ENCODE data around the gene SYNGR3. TPM values are rescaled to one million over a fixed set of nuclear protein-coding genes. Genes with fewer than 3 reads are reported as not detected.
A peak's percentile ranks its signal among the peaks of the same experiment; 100 is the strongest.
"Not testable (repeated sequence)": the region's sequence is repeated elsewhere in the genome, so short reads cannot be mapped to it uniquely, and the experiment has no call there.

The SYNGR3 gene
- total RNA-seq, 4 donors from 2014 or later, result 2.1 to 5.6 (median 3.3) TPM

- Histone ChIP-seq H3K4me3 (peak overlapping the region in 1 of 4 donors; percentile 18), H3K9me3 (no peaks in the 10 kb centered on the region), H3K4me1 (peaks cover 44 to 86% (median 81%) of the 10 kb centered on the region in 4 donors), H3K27me3 (no peaks in the 10 kb centered on the region), H3K27ac (replicated peaks in 1 of 4) (peak overlapping the region; percentile 83 to 92 (median 86)), H3K36me3 (peaks cover 0 to 48% (median 18%) of the 10 kb centered on the region in 4 donors)
- no peak for DNase-seq (ENCODE audit: extremely low spot score)
- intact Hi-C loops (cut with DNase I), result no loop called here
- WGBS, result 67% methylated on average over 5 of the region's 11 CpGs
- TF ChIP-seq POLR2AphosphoS5 (IDR thresholded peaks at IDR 0.05) (peak in 1 of 2 donors; percentile 25), EP300 (IDR thresholded peaks at IDR 0.05) (no peak)
Measured at GRCh38 chr16:2031081-2031577, 41.4 kb downstream of the SYNGR3 start.

GRCh38 chr16:2032285-2033056 is 42.7 kb downstream of the SYNGR3 start:
- no peaks in the 10 kb centered on the region for H3K9me3 ChIP-seq
- H3K4me3 ChIP-seq, result peak overlapping the region; percentile 40 to 54 (median 46)
- WGBS, result 69% methylated on average over 3 of the region's 15 CpGs
- H3K27ac ChIP-seq (replicated peaks in 1 of 4), result peak overlapping the region; percentile 83 to 92 (median 86)
- peaks cover 49 to 88% (median 84%) of the 10 kb centered on the region in 4 donors for H3K4me1 ChIP-seq
- peaks cover 0 to 62% (median 26%) of the 10 kb centered on the region in 4 donors for H3K36me3 ChIP-seq
- no peaks in the 10 kb centered on the region for H3K27me3 ChIP-seq
- no peak for DNase-seq (ENCODE audit: extremely low spot score)
- TF ChIP-seq POLR2AphosphoS5 (IDR thresholded peaks at IDR 0.05), result no peak
- no peak for TF ChIP-seq CTCF (IDR thresholded peaks at IDR 0.05)
- no peak for TF ChIP-seq EP300 (IDR thresholded peaks at IDR 0.05)
- TF ChIP-seq POLR2A (IDR thresholded peaks at IDR 0.05; ENCODE audit: low read depth), result no peak
- intact Hi-C loops (cut with DNase I), result no loop called here

GRCh38 chr16:2033057-2033908 is 43.5 kb downstream of the SYNGR3 start:
- 0% methylated on average over 11 of the region's 37 CpGs for WGBS
- TF ChIP-seq EP300 (IDR thresholded peaks at IDR 0.05), result no peak
- peak; percentile 50 to 69 for TF ChIP-seq POLR2AphosphoS5 (IDR thresholded peaks at IDR 0.05)
- Histone ChIP-seq H3K9me3 (no peaks in the 10 kb centered on the region), H3K27ac (replicated peaks in 1 of 4) (peak overlapping the region; percentile 83 to 92 (median 86)), H3K27me3 (no peaks in the 10 kb centered on the region), H3K4me1 (peaks cover 54 to 88% (median 84%) of the 10 kb centered on the region in 4 donors), H3K4me3 (peak overlapping the region; percentile 40 to 54 (median 46)), H3K36me3 (peaks cover 0 to 70% (median 33%) of the 10 kb centered on the region in 4 donors)
- intact Hi-C loops (cut with DNase I), result no loop called here
- no peak for DNase-seq (ENCODE audit: extremely low spot score)

- H3K9me3 ChIP-seq; H3K27me3 ChIP-seq; DNase-seq (ENCODE audit: extremely low spot score); intact Hi-C loops (cut with DNase I): not testable (repeated sequence)
- peak overlapping the region; percentile 40 to 54 (median 46) for H3K4me3 ChIP-seq
- peaks cover 60 to 88% (median 84%) of the 10 kb centered on the region in 4 donors for H3K4me1 ChIP-seq
- WGBS, result 27% methylated on average over 5 of the region's 32 CpGs
- peak overlapping the region; percentile 83 to 92 (median 86) for H3K27ac ChIP-seq (replicated peaks in 1 of 4)
- H3K36me3 ChIP-seq, result peaks cover 0 to 78% (median 32%) of the 10 kb centered on the region in 4 donors
Measured at GRCh38 chr16:2033909-2034695, 44.3 kb downstream of the SYNGR3 start.

GRCh38 chr16:2034696-2035430 is 45.1 kb downstream of the SYNGR3 start:
- intact Hi-C loops (cut with DNase I), result no loop called here

More at GRCh38 chr16:2034696-2035430, 45.1 kb downstream of the SYNGR3 start:
- TF ChIP-seq POLR2A (IDR thresholded peaks at IDR 0.05; ENCODE audit: low read depth), result no peak
- TF ChIP-seq EP300 (IDR thresholded peaks at IDR 0.05), result no peak
- TF ChIP-seq POLR2AphosphoS5 (IDR thresholded peaks at IDR 0.05), result no peak
- no peak for TF ChIP-seq CTCF (IDR thresholded peaks at IDR 0.05)
- peak overlapping the region; percentile 83 to 92 (median 86) for H3K27ac ChIP-seq (replicated peaks in 1 of 4)
- H3K36me3 ChIP-seq, result peaks cover 0 to 80% (median 26%) of the 10 kb centered on the region in 4 donors
- no peak for DNase-seq (ENCODE audit: extremely low spot score)
- H3K4me1 ChIP-seq, result peaks cover 65 to 88% (median 84%) of the 10 kb centered on the region in 4 donors
- no peaks in the 10 kb centered on the region for H3K9me3 ChIP-seq
- H3K27me3 ChIP-seq, result no peaks in the 10 kb centered on the region
- 76% methylated on average over 11 of the region's 17 CpGs for WGBS
- H3K4me3 ChIP-seq, result peak overlapping the region; percentile 31 to 51 (median 38)

Measured in esophagus muscularis mucosa (tissue), 4 donors.